AML-193 (cell line): ENCODE data around the gene HS3ST6.
"Not testable (repeated sequence)": the region's sequence is repeated elsewhere in the genome, so short reads cannot be mapped to it uniquely, and the experiment has no call there.

Experiments used
- DNase-seq, 2 experiments: peaks; one replicate each; lab custom pipeline; 2025; lab: John Stamatoyannopoulos, UW

HS3ST6 gene

GRCh38 chr16:1926271-1926670 lies 8.1 kb upstream of the HS3ST6 start:
- DNase-seq = no peak

- no peak for DNase-seq
These were observed 5.9 kb upstream of the HS3ST6 start for GRCh38 chr16:1924095-1924494.

GRCh38 chr16:1923299-1924034 lies 5.3 kb upstream of the HS3ST6 start:
- DNase-seq = no peak

- no peak for DNase-seq
These were observed 4.1 kb upstream of the HS3ST6 start for GRCh38 chr16:1922357-1922756.

- DNase-seq = no peak
These were observed 2.5 kb upstream of the HS3ST6 start for GRCh38 chr16:1920727-1921171.

- DNase-seq = not testable (repeated sequence)
These were observed 1.9 kb upstream of the HS3ST6 start for GRCh38 chr16:1920122-1920521.

GRCh38 chr16:1919327-1919998 lies 1.2 kb upstream of the HS3ST6 start:
- DNase-seq = no peak

GRCh38 chr16:1917665-1918350 lies 407 bp downstream of the HS3ST6 start:
- DNase-seq = no peak

GRCh38 chr16:1917056-1917664 lies 1.1 kb downstream of the HS3ST6 start:
- no peak for DNase-seq

GRCh38 chr16:1916640-1916990 lies 1.6 kb downstream of the HS3ST6 start:
- no peak for DNase-seq

- DNase-seq = no peak
These were observed 2.2 kb downstream of the HS3ST6 start for GRCh38 chr16:1915732-1916639.

- DNase-seq = no peak
These were observed 3.2 kb downstream of the HS3ST6 start for GRCh38 chr16:1914988-1915387.

GRCh38 chr16:1914084-1914608 lies 4.1 kb downstream of the HS3ST6 start:
- no peak for DNase-seq

GRCh38 chr16:1913327-1914083 lies 4.7 kb downstream of the HS3ST6 start:
- no peak for DNase-seq

- DNase-seq = no peak
These were observed 6.0 kb downstream of the HS3ST6 start for GRCh38 chr16:1912215-1912543.

GRCh38 chr16:1911467-1912214 lies 6.6 kb downstream of the HS3ST6 start:
- DNase-seq = no peak

- DNase-seq = no peak
These were observed 8.5 kb downstream of the HS3ST6 start for GRCh38 chr16:1909561-1910231.

- no peak for DNase-seq
These were observed 9.2 kb downstream of the HS3ST6 start for GRCh38 chr16:1908983-1909382.

- DNase-seq = no peak
These were observed 10.0 kb downstream of the HS3ST6 start for GRCh38 chr16:1908184-1908583.
